Endothelial cell of umbilical vein (primary cell): Measurements from ENCODE around the gene FRYL. TPM values are rescaled to one million over a fixed set of nuclear protein-coding genes. Genes with fewer than 3 reads are reported as not detected.

Experiments
- BruUV-seq: library from RNA; stranded (reverse); fragments of 400-500 nt; replicated peaks from 2 replicates; lab custom pipeline; 2021; lab: Mats Ljungman, UMichigan
- CTCF ChIA-PET: fragments of 300-600, 350-600 bp; sonication (Branson Sonifier 250); formaldehyde crosslinking; loops from one replicate; lab custom pipeline; 2021; ENCODE audit warnings: antibody characterized with exemption, inconsistent platforms; lab: Charles Lee
- POLR2A ChIA-PET: fragments of 300-600, 350-600 bp; sonication (Branson Sonifier 250); formaldehyde crosslinking; loops from one replicate; lab custom pipeline; 2021; ENCODE audit warnings: antibody characterized with exemption, inconsistent platforms; lab: Charles Lee
- DNase-seq: peaks from one replicate; pipeline ENCODE4 v3.0.0-alpha.2; 2011; ENCODE audit warnings: low read depth, low spot score
- FAIRE-seq: peaks from 2 replicates; lab custom pipeline; 2011; peaks lifted over from hg19 to GRCh38; lab: Jason Lieb, UNC
- H2AFZ ChIP-seq: 2 replicates; pipeline ENCODE4 v1.6.0; 2012; ENCODE audit warnings: low read depth, low read length, control low read depth, inconsistent platforms
- H3K27ac ChIP-seq: 2 replicates; pipeline ENCODE4 v1.5.1; 2011; ENCODE audit warnings: low read depth, mild to moderate bottlenecking, control low read depth, low read length, moderate library complexity; ENCODE audit not compliant: insufficient read depth
- H3K27me3 ChIP-seq, 2 experiments: 2 replicates each; pipeline versions ENCODE4 v1.6.0 to v1.6.1; 2011; ENCODE audit warnings: low read length in 2 of 2, mixed read lengths in 1 of 2; ENCODE audit not compliant: control insufficient read depth in 2 of 2, insufficient read depth in 2 of 2
- H3K36me3 ChIP-seq, 2 experiments: 2 replicates in 1 of 2; 3 replicates in 1 of 2; pipeline ENCODE4 v1.5.1; 2011; ENCODE audit warnings: low read length in 2 of 2, mild to moderate bottlenecking in 1 of 2, moderate library complexity in 1 of 2; ENCODE audit not compliant: control insufficient read depth in 2 of 2, insufficient read depth in 2 of 2; ENCODE audit errors: extremely low read depth in 1 of 2
- H3K4me1 ChIP-seq: 3 replicates; pipeline ENCODE4 v1.5.1; 2011; ENCODE audit warnings: mild to moderate bottlenecking, low read length; ENCODE audit not compliant: control insufficient read depth, insufficient read depth; ENCODE audit errors: extremely low read depth
- H3K4me2 ChIP-seq: 2 replicates; pipeline ENCODE4 v1.6.1; 2011; ENCODE audit warnings: low read length, control low read depth, mixed read lengths; ENCODE audit not compliant: insufficient read depth
- H3K4me3 ChIP-seq, 3 experiments: fragments of 200-600 bp in 1 of 3; sonication (generic), shearing (Covaris generic) in 1 of 3; replicated peaks in 1 of 3; 2 replicates each; pipeline ENCODE4 v1.5.1; 2011 to 2016; ENCODE audit warnings: control low read depth in 3 of 3, low read length in 3 of 3, mild to moderate bottlenecking in 2 of 3, inconsistent platforms in 1 of 3, low read depth in 1 of 3, moderate library complexity in 1 of 3; ENCODE audit not compliant: insufficient read depth in 1 of 3
- H3K79me2 ChIP-seq: 2 replicates; pipeline ENCODE4 v1.6.0; 2012; ENCODE audit warnings: low read length, inconsistent platforms; ENCODE audit not compliant: control insufficient read depth, insufficient read depth
- H3K9ac ChIP-seq: replicated peaks from 2 replicates; pipeline ENCODE3; 2011; ENCODE audit warnings: low read length, control low read depth; ENCODE audit not compliant: insufficient read depth; ENCODE audit errors: extremely low read depth
- H3K9me1 ChIP-seq: replicated peaks from 3 replicates; pipeline ENCODE4 v1.6.0; 2011; ENCODE audit warnings: mild to moderate bottlenecking, low read length; ENCODE audit not compliant: control insufficient read depth, insufficient read depth; ENCODE audit errors: extremely low read depth
- H3K9me3 ChIP-seq: replicated peaks from 2 replicates; pipeline ENCODE4 v1.5.1; 2012; ENCODE audit warnings: low read length, inconsistent platforms; ENCODE audit not compliant: control insufficient read depth, insufficient read depth
- H4K20me1 ChIP-seq: replicated peaks from 2 replicates; pipeline ENCODE3; 2011; ENCODE audit warnings: mild to moderate bottlenecking, low read length; ENCODE audit not compliant: control insufficient read depth, insufficient read depth; ENCODE audit errors: extremely low read depth
- CTCF ChIP-seq, 2 donors: IDR thresholded peaks; 1 replicate in 1 of 2; 2 replicates in 1 of 2; pipeline ENCODE4 v1.5.1; 2011; ENCODE audit warnings: low read length in 2 of 2, mild to moderate bottlenecking in 2 of 2, moderate library complexity in 2 of 2, control low read depth in 1 of 2, inconsistent platforms in 1 of 2, low read depth in 1 of 2; ENCODE audit not compliant: insufficient read depth in 1 of 2; ENCODE audit errors: extremely low read depth in 1 of 2
- EZH2 ChIP-seq: IDR thresholded peaks from 2 replicates; pipeline ENCODE4 v1.6.1; 2012; ENCODE audit warnings: borderline replicate concordance, low read depth, mild to moderate bottlenecking, moderate library complexity, low read length, inconsistent platforms; ENCODE audit not compliant: severe bottlenecking
- FOS ChIP-seq: IDR thresholded peaks from 2 replicates; pipeline ENCODE4 v1.6.1; 2011; ENCODE audit warnings: mild to moderate bottlenecking, low read length, moderate library complexity, borderline replicate concordance; ENCODE audit not compliant: insufficient read depth
- GATA2 ChIP-seq: IDR thresholded peaks from 2 replicates; pipeline ENCODE4 v1.7.0; 2011; ENCODE audit warnings: low read depth, mild to moderate bottlenecking, moderate library complexity, mixed read lengths, low read length; ENCODE audit not compliant: insufficient read length, insufficient read depth
- JUN ChIP-seq: IDR thresholded peaks from 2 replicates; pipeline ENCODE4 v1.6.1; 2011; ENCODE audit warnings: borderline replicate concordance, low read depth; ENCODE audit not compliant: insufficient read length, insufficient read depth
- MYC ChIP-seq: IDR thresholded peaks from one replicate; pipeline ENCODE4 v1.6.1; 2011; ENCODE audit warnings: mild to moderate bottlenecking, low read depth, low read length
- POLR2A ChIP-seq: IDR thresholded peaks from 2 replicates; pipeline ENCODE4 v1.6.1; 2012; ENCODE audit warnings: low read depth, mild to moderate bottlenecking, control low read depth, low read length
- POLR2AphosphoS5 ChIP-seq: IDR thresholded peaks from 2 replicates; pipeline ENCODE4 v1.6.1; 2012; ENCODE audit warnings: low read depth, mild to moderate bottlenecking, control low read depth, low read length, moderate library complexity; ENCODE audit not compliant: insufficient read depth
- dilution Hi-C: fragments of 300-500 bp; cut with MboI; formaldehyde crosslinking; loops from one replicate; pipeline ENCODE4 v1.15.0; 2019; ENCODE audit warnings: low sequenced_read_pairs; ENCODE audit not compliant: extremely low pct_ligation_motif_present
- intact Hi-C: fragments of 100-400 bp; cut with micrococcal nuclease; formaldehyde crosslinking; loops from one replicate; pipeline ENCODE4 v1.10.0; 2022
- polyA plus RNA-seq, 4 experiments: library from polyadenylated mRNA; depleted of rRNA in 3 of 4; stranded (reverse) in 3 of 4; unstranded in 1 of 4; fragments of >200 nt; gene quantifications; 2 replicates each; pipeline versions ENCODE4 v1.2.1 to v1.2.3, GENCODE V29; 2011 to 2012; ENCODE audit warnings: missing spikeins in 1 of 4
- total RNA-seq: library from RNA; stranded (reverse); gene quantifications from 2 replicates; pipeline ENCODE4 v1.2.3, GENCODE V29; 2021
- TF ChIP-seq, protein P1 (sequence below): IDR thresholded peaks from 2 replicates; pipeline ENCODE4 v1.6.1; 2011; ENCODE audit not compliant: insufficient read depth, insufficient read length

FRYL gene
- total and polyA plus RNA-seq, 2 donors (not counting 3 experiments of a cell fraction or from before 2014, with no cell fraction given), result 17.0 to 84.9 TPM

DNA sequence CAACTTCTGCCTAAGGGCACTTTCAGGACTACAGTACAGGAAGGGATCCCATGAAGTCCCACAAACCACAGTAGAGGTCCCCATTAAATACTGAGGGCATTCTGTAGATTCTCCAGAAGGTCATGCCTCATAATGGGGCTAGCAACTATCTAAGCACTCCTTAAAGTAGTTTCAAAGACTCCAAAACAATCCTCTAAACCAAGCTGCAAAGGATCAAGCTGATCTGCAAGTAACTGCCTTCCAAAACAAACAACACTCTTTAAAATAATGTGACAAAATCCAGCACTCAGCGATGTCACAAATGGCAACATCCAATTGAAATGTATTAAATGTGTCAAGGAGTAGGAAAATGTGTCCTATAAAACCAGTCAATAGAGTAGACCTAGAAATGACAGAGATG is 118.7 kb downstream of the FRYL start:
- Histone ChIP-seq H3K4me3 (no peak overlapping the region), H4K20me1 (peaks cover 9% of the 10 kb centered on the region), H3K4me2 (no peak overlapping the region), H3K9me1 (no peaks in the 10 kb centered on the region), H3K79me2 (peaks cover 41% of the 10 kb centered on the region), H3K27ac (no peak overlapping the region), H3K36me3 (no peaks in the 10 kb centered on the region), H3K4me1 (peaks cover 10% of the 10 kb centered on the region), H3K27me3 (no peaks in the 10 kb centered on the region), H3K9me3 (no peaks in the 10 kb centered on the region), H2AFZ (no peak overlapping the region), H3K9ac (no peak overlapping the region)
- CTCF ChIA-PET, result no interaction called here
- DNase-seq (no peak), FAIRE-seq (no peak)
- intact Hi-C loops, result no loop called here
- dilution Hi-C loops, result no loop called here
- no TSS peak for BruUV-seq
- TF ChIP-seq GATA2 (no peak), POLR2A (no peak), MYC (no peak), FOS (no peak), POLR2AphosphoS5 (no peak), CTCF (IDR thresholded peaks at IDR 0.05; ENCODE audit: extremely low read depth in 1 of 2, insufficient read depth in 1 of 2, low read depth in 1 of 2, low read length in 2 of 2) (no peak), JUN (no peak), EZH2 (no peak)
- TF ChIP-seq, protein P1, sequence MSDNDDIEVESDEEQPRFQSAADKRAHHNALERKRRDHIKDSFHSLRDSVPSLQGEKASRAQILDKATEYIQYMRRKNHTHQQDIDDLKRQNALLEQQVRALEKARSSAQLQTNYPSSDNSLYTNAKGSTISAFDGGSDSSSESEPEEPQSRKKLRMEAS, result no peak
- POLR2A ChIA-PET, result no interaction called here
